HUES64 (cell line): ENCODE measurements around the gene FOXD3. TPM values are rescaled to one million over a fixed set of nuclear protein-coding genes. Genes with fewer than 3 reads are reported as not detected.

ENCODE experiments used
- H3K27ac ChIP-seq: 2 replicates; pipeline ENCODE4 v1.7.0; 2013; ENCODE audit warnings: low read depth, low read length, inconsistent platforms
- H3K27me3 ChIP-seq: 2 replicates; pipeline ENCODE4 v1.6.1; 2013; ENCODE audit warnings: mild to moderate bottlenecking, low read length; ENCODE audit not compliant: insufficient read depth
- H3K36me3 ChIP-seq: 2 replicates; pipeline ENCODE4 v1.6.1; 2013; ENCODE audit warnings: mild to moderate bottlenecking, low read length; ENCODE audit not compliant: insufficient read depth
- H3K4me1 ChIP-seq: 2 replicates; pipeline ENCODE4 v1.6.1; 2013; ENCODE audit warnings: mild to moderate bottlenecking, low read length, moderate library complexity; ENCODE audit not compliant: insufficient read depth
- H3K4me3 ChIP-seq: 2 replicates; pipeline ENCODE4 v1.5.1; 2013; ENCODE audit warnings: mild to moderate bottlenecking, low read length, moderate library complexity
- H3K9ac ChIP-seq: 2 replicates; pipeline ENCODE4 v1.6.1; 2013; ENCODE audit warnings: mild to moderate bottlenecking, low read depth, low read length
- H3K9me3 ChIP-seq: 2 replicates; pipeline ENCODE4 v1.6.1; 2013; ENCODE audit warnings: low read depth, low read length; ENCODE audit not compliant: insufficient read depth
- WGBS: fragments of 150-250, 120-280 bp; methylation state at CpG from one replicate; pipeline ENCODE4 v1.1.7; 2013; ENCODE audit warnings: missing lambda C conversion rate; 5-methylcytosine and 5-hydroxymethylcytosine counted together
- polyA plus RNA-seq, 2 experiments: library from polyadenylated mRNA; stranded (reverse); fragments of 50-300 nt; gene quantifications; one replicate each; pipeline ENCODE4 v1.2.3, GENCODE V29; 2013

The FOXD3 gene
- 10.0 TPM for polyA plus RNA-seq (2013, experiment 1 of 2)
- 8.2 TPM for polyA plus RNA-seq (2013, experiment 2 of 2)

DNA sequence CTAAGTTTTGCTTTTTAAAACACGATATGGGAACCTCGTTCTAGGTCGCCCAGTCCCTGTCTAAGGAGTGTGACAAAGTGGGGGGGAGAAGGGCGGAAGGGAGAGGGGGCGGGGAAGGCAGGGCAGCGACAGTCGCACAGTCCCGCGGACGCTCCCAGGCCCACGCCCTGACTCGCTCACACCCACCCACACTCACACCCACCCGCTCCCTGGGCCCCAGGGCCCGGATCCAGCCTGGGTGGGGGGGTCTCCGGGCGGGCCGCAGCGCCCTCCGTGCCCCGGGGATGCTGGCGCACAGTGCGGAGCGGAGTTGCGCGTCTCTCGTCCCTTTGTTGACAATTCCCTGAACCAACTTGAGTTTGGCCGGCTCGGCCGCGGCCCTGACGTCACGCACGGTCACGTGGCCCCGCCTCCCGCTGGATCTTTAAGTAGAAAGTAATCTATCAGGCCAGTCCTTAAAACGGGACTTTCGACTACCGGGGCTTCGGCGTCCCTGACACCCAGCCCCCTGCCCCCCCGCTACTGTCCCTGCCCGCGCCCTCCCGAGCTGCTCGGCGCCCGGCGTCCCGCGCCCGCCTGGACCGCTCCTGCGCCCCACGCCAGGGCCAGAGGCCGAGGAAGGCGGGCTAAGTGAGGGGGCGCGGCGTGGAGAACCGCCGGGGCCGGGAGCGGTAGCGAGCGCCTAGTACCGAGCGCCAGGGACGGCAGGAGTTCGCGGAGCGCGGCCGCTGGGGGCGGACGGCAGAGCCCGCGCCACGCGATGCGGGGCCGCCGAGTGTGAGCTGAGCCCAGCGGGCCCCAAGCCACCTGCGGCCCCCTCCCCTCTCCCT, at the start of gene FOXD3:
TSS of gene FOXD3 (plus strand) at position 454 of the 830 bp plus-strand sequence. CDS start 492 bp downstream, outside the sequence.
- peak within 1 kb of the TSS; percentile 87; the same call in 1 of the 2 replicates for H3K27ac ChIP-seq
- peaks cover 100% of the 10 kb centered on the region for H3K27me3 ChIP-seq
- H3K4me3 ChIP-seq: peak within 1 kb of the TSS; percentile 74
- WGBS: 1% methylated on average over 79 of the region's 85 CpGs
- H3K9me3 ChIP-seq: no peaks in the 10 kb centered on the region
- peaks cover 37% of the 10 kb centered on the region for H3K4me1 ChIP-seq
- H3K36me3 ChIP-seq: no peaks in the 10 kb centered on the region
- H3K9ac ChIP-seq: peak within 1 kb of the TSS; percentile 50

DNA sequence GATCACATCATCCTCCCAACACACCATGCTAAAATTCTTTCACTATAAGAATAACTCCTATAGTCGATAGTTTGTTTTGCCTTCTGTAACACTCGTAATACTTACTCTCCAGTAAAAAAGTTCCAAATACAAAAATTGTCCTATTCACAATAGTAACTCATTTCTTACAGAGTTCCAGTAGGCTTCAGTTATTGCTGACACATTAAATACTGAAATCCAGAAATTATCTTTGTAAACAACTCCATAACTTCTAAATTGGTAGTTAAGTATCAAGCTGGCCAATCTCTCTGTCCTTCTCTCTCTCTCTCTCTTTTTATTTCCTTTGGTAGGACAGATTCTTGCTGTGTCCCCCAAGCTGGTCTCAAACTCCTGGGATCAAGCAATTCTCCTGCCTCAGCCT, 49.6 kb upstream of the FOXD3 start:
- no peaks in the 10 kb centered on the region for H3K36me3 ChIP-seq
- 95% methylated on average over 2 of the region's 2 CpGs for WGBS
- H3K27ac ChIP-seq: no peak overlapping the region
- H3K27me3 ChIP-seq: peaks cover 4% of the 10 kb centered on the region; the same call in 1 of the 2 replicates
- peaks cover 20% of the 10 kb centered on the region for H3K4me1 ChIP-seq
- H3K9ac ChIP-seq: no peak overlapping the region
- H3K9me3 ChIP-seq: no peaks in the 10 kb centered on the region
- H3K4me3 ChIP-seq: no peak overlapping the region

DNA sequence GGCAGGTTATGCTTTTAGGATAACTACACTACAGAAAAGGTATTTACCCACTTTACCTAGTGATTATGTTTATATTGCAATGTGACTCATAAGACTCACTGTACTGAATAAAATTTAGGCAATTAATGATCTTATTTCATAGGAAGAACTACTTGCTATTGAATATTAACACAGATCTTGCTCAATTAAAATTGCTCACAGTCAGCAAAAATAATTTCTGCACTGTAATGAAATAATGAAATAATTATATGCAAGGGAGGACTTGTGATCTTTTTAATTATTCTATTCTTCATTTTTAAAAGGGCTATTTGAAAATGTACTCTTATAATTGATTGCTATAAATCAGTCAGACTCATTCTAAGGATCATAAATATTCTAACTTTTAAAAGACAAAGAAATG, 48.0 kb upstream of the FOXD3 start:
- no peaks in the 10 kb centered on the region for H3K9me3 ChIP-seq
- H3K36me3 ChIP-seq: no peaks in the 10 kb centered on the region
- peaks cover 4% of the 10 kb centered on the region; the same call in 1 of the 2 replicates for H3K27me3 ChIP-seq
- no peak overlapping the region for H3K4me3 ChIP-seq
- H3K4me1 ChIP-seq: peaks cover 20% of the 10 kb centered on the region
- no peak overlapping the region for H3K27ac ChIP-seq
- H3K9ac ChIP-seq: no peak overlapping the region

DNA sequence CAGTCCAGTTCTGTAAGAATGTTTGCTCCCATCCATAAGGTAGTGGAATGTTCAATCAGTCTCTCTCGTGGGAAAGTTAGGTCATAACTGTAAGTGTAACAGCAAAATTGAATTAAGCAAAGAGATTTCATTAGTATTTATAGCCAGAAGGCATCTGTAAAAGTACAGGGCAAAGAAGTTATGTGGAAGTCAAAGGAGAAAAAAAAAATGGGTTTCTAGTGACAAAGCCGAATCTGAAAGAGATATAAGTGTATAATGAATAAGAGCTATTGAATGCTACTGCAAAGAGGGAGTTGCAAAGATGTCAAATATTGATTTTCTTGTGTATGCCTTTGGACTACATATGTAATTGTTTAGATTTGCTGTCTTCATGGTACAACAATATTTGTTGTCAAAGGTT, 47.4 kb upstream of the FOXD3 start:
- no peak overlapping the region for H3K27ac ChIP-seq
- H3K4me3 ChIP-seq: no peak overlapping the region
- H3K36me3 ChIP-seq: no peaks in the 10 kb centered on the region
- peaks cover 17% of the 10 kb centered on the region for H3K4me1 ChIP-seq
- H3K27me3 ChIP-seq: peaks cover 4% of the 10 kb centered on the region; the same call in 1 of the 2 replicates
- no peaks in the 10 kb centered on the region for H3K9me3 ChIP-seq
- 90% methylated on average over 2 of the region's 2 CpGs for WGBS
- no peak overlapping the region for H3K9ac ChIP-seq

DNA sequence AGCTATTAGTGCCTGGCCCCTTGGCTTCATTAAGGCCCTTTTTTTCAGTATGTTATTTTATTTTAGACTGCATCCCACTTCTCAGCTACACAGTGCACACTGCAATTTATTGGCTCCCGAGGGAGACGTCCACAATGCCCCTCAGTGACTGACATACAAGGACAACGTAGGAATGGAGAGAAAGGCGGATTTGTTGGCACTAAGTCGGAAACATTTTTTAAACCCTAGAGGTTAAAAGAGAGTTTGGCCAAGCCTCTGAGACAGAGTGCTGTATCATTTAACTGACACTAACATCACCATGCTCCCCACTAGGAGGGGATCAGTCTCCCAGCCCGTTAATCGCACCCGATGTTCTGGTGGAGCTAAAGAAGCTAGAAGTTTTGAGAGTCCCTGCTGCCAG, 45.7 kb upstream of the FOXD3 start:
- no peaks in the 10 kb centered on the region for H3K36me3 ChIP-seq
- no peak overlapping the region for H3K4me3 ChIP-seq
- H3K4me1 ChIP-seq: peaks cover 17% of the 10 kb centered on the region
- 78% methylated on average over 8 of the region's 8 CpGs for WGBS
- no peak overlapping the region for H3K9ac ChIP-seq
- H3K9me3 ChIP-seq: no peaks in the 10 kb centered on the region
- peaks cover 4% of the 10 kb centered on the region; the same call in 1 of the 2 replicates for H3K27me3 ChIP-seq
- no peak overlapping the region for H3K27ac ChIP-seq

DNA sequence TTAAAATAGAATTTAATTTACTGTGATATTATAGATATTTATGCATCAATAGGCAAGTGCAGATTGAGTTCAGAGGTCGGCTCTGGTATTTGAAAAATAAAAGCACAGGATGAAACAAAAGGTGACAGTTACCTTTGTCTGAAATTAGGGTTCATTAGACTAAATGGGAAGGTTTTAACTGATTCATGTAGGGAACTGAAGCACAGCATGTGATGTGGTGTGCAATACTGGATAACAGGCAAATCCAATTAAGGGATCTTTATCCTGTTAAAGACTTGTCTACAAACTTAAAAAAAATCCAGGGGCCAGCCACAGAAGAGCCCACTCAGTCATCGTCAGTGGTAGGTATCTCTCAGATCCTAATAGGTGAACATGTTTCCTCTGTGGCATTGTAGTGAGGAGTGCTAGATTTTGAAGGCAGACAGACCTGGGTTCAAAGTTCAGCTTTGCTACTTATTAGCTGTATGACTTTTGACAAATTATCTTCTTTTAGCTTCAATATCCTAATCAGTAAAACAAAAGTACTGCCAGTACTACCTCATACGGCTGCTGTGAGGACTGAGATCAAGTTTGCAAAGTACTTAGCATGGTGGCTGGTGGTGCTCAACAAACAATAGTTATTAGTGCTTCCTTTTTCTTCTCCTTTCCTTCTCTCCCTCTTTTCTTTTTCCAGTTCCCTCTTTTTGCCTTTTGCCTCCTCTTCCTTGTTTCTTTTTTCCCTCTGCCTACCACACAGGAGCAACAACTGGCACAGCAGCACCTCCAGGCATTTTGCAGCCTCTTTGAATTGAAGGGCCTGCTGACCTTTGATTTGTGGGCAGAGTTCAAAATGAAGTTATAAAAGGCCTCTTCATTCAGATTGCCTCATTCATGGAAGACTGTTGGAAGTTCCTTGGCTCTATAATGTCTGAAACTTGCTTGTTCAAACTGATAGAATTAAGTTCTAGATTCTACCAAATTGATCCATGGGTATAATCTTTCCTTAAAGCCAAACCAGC, 44.9 kb upstream of the FOXD3 start:
- H3K4me3 ChIP-seq: no peak overlapping the region
- no peak overlapping the region for H3K9ac ChIP-seq
- H3K9me3 ChIP-seq: no peaks in the 10 kb centered on the region
- 80% methylated on average over 3 of the region's 3 CpGs for WGBS
- no peak overlapping the region for H3K27ac ChIP-seq
- H3K4me1 ChIP-seq: peaks cover 17% of the 10 kb centered on the region
- H3K27me3 ChIP-seq: peaks cover 4% of the 10 kb centered on the region; the same call in 1 of the 2 replicates
- no peaks in the 10 kb centered on the region for H3K36me3 ChIP-seq

DNA sequence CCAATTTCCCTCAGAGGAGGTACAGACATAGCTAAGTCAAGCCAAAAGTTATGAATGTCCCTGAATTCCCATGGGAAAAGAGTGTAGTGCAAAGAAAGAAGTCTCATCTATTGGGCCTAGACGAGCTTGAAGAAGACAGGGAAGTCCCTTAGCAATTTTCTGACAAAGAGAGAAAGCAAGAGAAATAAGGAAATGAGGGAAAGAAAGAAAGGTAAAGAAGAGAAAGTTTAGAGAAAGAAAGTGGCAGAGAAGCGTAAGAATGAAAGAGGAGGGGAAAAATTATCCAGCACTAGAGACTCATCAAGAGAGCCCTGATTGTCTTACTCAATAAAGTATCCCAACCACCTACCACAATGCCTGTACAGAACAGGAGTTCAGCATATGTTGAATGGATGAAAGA, 40.6 kb upstream of the FOXD3 start:
- Histone ChIP-seq H3K27me3 (no peaks in the 10 kb centered on the region), H3K4me3 (no peak overlapping the region), H3K9me3 (no peaks in the 10 kb centered on the region), H3K4me1 (peaks cover 11% of the 10 kb centered on the region), H3K9ac (no peak overlapping the region), H3K27ac (no peak overlapping the region), H3K36me3 (no peaks in the 10 kb centered on the region)
- WGBS: 97% methylated on average over 2 of the region's 2 CpGs

DNA sequence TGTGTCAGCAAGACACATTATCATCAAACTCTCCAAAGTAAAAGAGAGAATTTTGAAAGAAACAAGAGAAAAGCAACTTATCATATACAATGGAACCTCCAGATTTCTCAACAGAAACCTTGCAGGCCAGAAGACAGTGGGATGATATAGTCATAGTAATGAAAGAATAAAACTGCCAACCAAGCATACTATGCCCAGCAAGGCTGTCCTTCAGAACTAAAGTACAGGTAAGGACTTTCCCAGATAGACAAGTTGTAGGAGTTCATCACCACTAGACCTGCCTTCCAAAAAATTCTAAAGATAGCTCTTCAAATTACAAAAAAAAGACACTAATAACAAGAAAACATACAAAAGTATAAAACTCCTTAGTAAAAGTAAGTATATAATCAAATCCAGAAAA, 33.2 kb upstream of the FOXD3 start:
- H3K4me3 ChIP-seq: no peak overlapping the region
- H3K36me3 ChIP-seq: no peaks in the 10 kb centered on the region
- no peaks in the 10 kb centered on the region for H3K27me3 ChIP-seq
- H3K9ac ChIP-seq: no peak overlapping the region
- peaks cover 2% of the 10 kb centered on the region for H3K4me1 ChIP-seq
- H3K27ac ChIP-seq: no peak overlapping the region
- peaks cover 15% of the 10 kb centered on the region for H3K9me3 ChIP-seq

DNA sequence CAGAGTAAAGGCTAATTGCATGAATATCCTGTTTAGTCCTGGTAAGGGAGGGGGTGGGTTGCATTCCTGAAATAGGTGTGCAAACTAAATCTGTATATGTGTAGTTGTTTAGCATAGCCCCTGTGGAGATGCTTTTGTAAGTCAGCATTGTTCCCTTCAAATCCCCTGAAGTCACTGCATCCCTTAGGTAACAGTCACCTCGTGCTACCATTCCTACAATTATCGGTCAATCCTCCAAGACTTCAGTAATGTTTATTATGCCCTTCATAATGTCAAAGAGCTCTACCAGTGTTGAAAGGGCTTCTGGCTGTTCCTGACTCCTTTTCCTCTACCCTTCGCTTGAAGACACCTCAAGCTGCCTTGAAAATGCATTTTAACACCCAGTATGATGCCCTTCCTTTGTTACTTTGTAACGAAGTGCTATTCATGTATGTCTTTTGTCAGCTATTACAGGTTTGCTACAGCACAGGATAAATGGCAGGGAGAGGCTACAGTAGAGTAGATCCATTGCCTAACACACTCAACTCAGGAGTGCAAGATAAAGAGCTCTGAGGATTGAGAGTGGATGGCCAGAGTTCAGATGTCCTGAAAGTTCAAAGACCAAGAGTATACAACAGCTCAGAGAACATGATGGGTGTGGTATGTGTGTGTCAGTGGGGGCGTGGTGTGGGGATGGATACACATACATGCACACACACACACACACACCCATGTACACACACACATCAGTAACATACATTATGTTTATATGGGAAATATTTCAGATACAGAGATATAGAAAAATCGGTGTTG, 27.4 kb upstream of the FOXD3 start:
- WGBS: 20% methylated on average over 5 of the region's 6 CpGs
- peak overlapping the region; percentile 39 for H3K9ac ChIP-seq

DNA sequence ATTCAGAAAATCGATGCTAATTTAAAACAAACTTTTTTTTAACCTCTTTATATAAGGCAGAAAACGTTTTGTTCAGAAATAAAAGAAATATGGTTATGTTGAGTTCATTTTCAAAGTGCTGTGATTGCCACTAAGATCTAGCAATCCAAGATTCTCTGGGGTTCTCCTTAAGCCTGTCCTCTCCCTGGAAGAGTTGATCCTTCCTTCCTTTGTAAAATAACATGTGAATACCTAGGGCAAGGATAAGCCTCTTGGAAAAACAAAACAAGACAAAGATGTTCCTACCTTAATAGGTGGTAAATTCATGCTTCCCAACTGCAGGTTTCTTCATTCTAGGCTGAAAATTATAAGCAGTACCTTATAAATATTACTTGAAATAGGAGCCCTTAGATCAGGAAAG, 18.0 kb upstream of the FOXD3 start:
- Histone ChIP-seq H3K4me3 (peak overlapping the region; percentile 2; the same call in 1 of the 2 replicates), H3K4me1 (peaks cover 28% of the 10 kb centered on the region), H3K27me3 (no peaks in the 10 kb centered on the region), H3K9me3 (no peaks in the 10 kb centered on the region), H3K27ac (peak overlapping the region; percentile 93), H3K36me3 (no peaks in the 10 kb centered on the region), H3K9ac (peak overlapping the region; percentile 15; the same call in 1 of the 2 replicates)
- WGBS: 42% methylated on average over 2 of the region's 2 CpGs

More for the DNA sequence above, 27.4 kb upstream of the FOXD3 start:
- Histone ChIP-seq H3K4me1 (peaks cover 35% of the 10 kb centered on the region), H3K27me3 (no peaks in the 10 kb centered on the region), H3K36me3 (no peaks in the 10 kb centered on the region), H3K9me3 (peaks cover 4% of the 10 kb centered on the region; the same call in 1 of the 2 replicates), H3K4me3 (peak overlapping the region; percentile 20), H3K27ac (peak overlapping the region; percentile 96)
